ENCODE measurements around the gene HAGHL. TPM values are rescaled to one million over a fixed set of nuclear protein-coding genes. Genes with fewer than 3 reads are reported as not detected.

The HAGHL gene
- total and polyA plus RNA-seq, 2 of the 8 experiments (the other 6 are each of a cell fraction or from before 2014, with no cell fraction given) = 26.6 to 26.9 TPM

- peaks cover 2 to 4% of the 10 kb centered on the region in 2 experiments for H4K20me1 ChIP-seq (replicated peaks in 1 of 2; ENCODE audit: control insufficient read depth in 1 of 2, insufficient read depth in 2 of 2, low read length in 2 of 2)
- H3K4me1 ChIP-seq (replicated peaks in 1 of 4; ENCODE audit: control insufficient read depth in 3 of 4, insufficient read depth in 4 of 4, low read length in 3 of 4) = peaks cover 0 to 23% (median 14%) of the 10 kb centered on the region in 4 experiments; a peak in 5 of 7 replicates
- H2AFZ ChIP-seq (ENCODE audit: low read length) = no peak overlapping the region
- CTCF ChIA-PET (ENCODE audit: partially characterized antibody) = interaction anchor here (0.8 to 33.4 kb wide), 7 partner anchors 11 to 168 kb away, joined by 3 to 977 read pairs (median 5); partner anchors contain the start of genes ANTKMT, CCDC78, CHTF18 and CIAO3
- H3K27me3 ChIP-seq (replicated peaks in 1 of 4; ENCODE audit: control insufficient read depth in 3 of 4, extremely low read depth in 1 of 4, insufficient read depth in 3 of 4, low read length in 3 of 4) = peaks cover 1 to 56% (median 29%) of the 10 kb centered on the region in 4 experiments
- FAIRE-seq (no peak), DNase-seq (ENCODE audit: low read depth in 1 of 2, low spot score in 2 of 2) (no peak)
- no peak overlapping the region for H3K18ac ChIP-seq (ENCODE audit: extremely low read depth, low read length)
- TF ChIP-seq CBX5 (IDR thresholded peaks at IDR 0.05; ENCODE audit: low read depth, low read length) (no peak), RNF2 (IDR thresholded peaks at IDR 0.05; ENCODE audit: borderline replicate concordance, low read depth, low read length, missing control alignments, poor library complexity, severe bottlenecking) (no peak), TEAD4 (IDR thresholded peaks at IDR 0.05; ENCODE audit: low read depth, low read length) (no peak), MAFK (IDR thresholded peaks at IDR 0.05; ENCODE audit: low read depth, low read length) (no peak), GTF2F1 (IDR thresholded peaks at IDR 0.05; ENCODE audit: borderline replicate concordance, low read depth, low read length) (no peak), TBP (IDR thresholded peaks at IDR 0.05; ENCODE audit: low read depth, low read length) (no peak), RAD21 (IDR thresholded peaks at IDR 0.05 in 1 of 2, conservative IDR thresholded peaks at IDR 0.05 in 1 of 2; ENCODE audit: low read depth in 2 of 2, low read length in 2 of 2) (no peak), RFX5 (IDR thresholded peaks at IDR 0.05; ENCODE audit: borderline replicate concordance, low read depth, low read length) (no peak), SP1 (IDR thresholded peaks at IDR 0.05; ENCODE audit: low read depth, low read length) (no peak), CREB1 (IDR thresholded peaks at IDR 0.05) (no peak)
- no peak overlapping the region for H3K4me3 ChIP-seq (ENCODE audit: extremely low read depth in 1 of 4, insufficient read depth in 2 of 4, low read depth in 3 of 4, low read length in 4 of 4)
- H2BK120ac ChIP-seq (replicated peaks; ENCODE audit: low read depth, low read length) = no peak overlapping the region
- H4K8ac ChIP-seq (ENCODE audit: extremely low read depth, insufficient read depth, low read length) = peak overlapping the region; percentile 17; the same call in 1 of the 2 replicates
- H3K27ac ChIP-seq (ENCODE audit: low read depth, low read length) = no peak overlapping the region
- H2BK20ac ChIP-seq (ENCODE audit: low read length) = no peak overlapping the region
- H3K9ac ChIP-seq (replicated peaks in 1 of 4; ENCODE audit: extremely low read depth in 1 of 4, low read depth in 3 of 4, low read length in 3 of 4) = no peak overlapping the region
- no peak overlapping the region for H4K5ac ChIP-seq (ENCODE audit: insufficient read length, low read depth, low read length)
- H3K23me2 ChIP-seq (ENCODE audit: low read depth, low read length) = peaks cover 11% of the 10 kb centered on the region; the same call in 1 of the 2 replicates
- 88% methylated on average over 11 of the region's 11 CpGs; no CpG with 5 or more reads in 1 of the 2 experiments for WGBS, 2 experiments (ENCODE audit: extremely low coverage in 1 of 2, insufficient coverage in 1 of 2, insufficient read length in 1 of 2, insufficient replicate concordance in 2 of 2, low coverage in 1 of 2, low lambda C conversion rate in 2 of 2, missing lambda C conversion rate in 1 of 2)
- peak overlapping the region; percentile 75; the same call in 1 of the 2 replicates for H2AK5ac ChIP-seq (ENCODE audit: low read depth, low read length)
- no peak overlapping the region for H3K14ac ChIP-seq (ENCODE audit: insufficient read length)
- no peak overlapping the region for H3K23ac ChIP-seq (ENCODE audit: insufficient read length)
- H4K91ac ChIP-seq (replicated peaks; ENCODE audit: insufficient read length, low read length) = no peak overlapping the region
- 0 out of 4 replicates have a peak overlapping the region, but pooled peaks of 1 of the 2 experiments have one; percentile 53 for H3K4me2 ChIP-seq (ENCODE audit: insufficient read depth in 1 of 2, low read depth in 2 of 2, low read length in 2 of 2)
- no peak overlapping the region for H2BK12ac ChIP-seq (ENCODE audit: low read depth, low read length)
- no peaks in the 10 kb centered on the region for H3K79me2 ChIP-seq (ENCODE audit: control insufficient read depth in 1 of 2, insufficient read depth in 2 of 2, low read length in 2 of 2)
- H2BK15ac ChIP-seq (ENCODE audit: low read length) = no peak overlapping the region
- no peak overlapping the region for H3K4ac ChIP-seq (replicated peaks; ENCODE audit: insufficient read length, low read depth, low read length)
- POLR2A ChIA-PET (ENCODE audit: partially characterized antibody) = interaction anchor here (0.8 to 20.9 kb wide), 5 partner anchors 13 to 69 kb away, joined by 3 to 353 read pairs (median 4); partner anchors contain the start of genes ANTKMT, CCDC78, HAGHL and JMJD8
- no peaks in the 10 kb centered on the region for H3K79me1 ChIP-seq (ENCODE audit: low read depth, low read length)
- no peak overlapping the region for H2BK5ac ChIP-seq (ENCODE audit: low read depth, low read length)
- no peaks in the 10 kb centered on the region for H3K36me3 ChIP-seq (ENCODE audit: control insufficient read depth in 2 of 4, insufficient read depth in 4 of 4, low read length in 3 of 4)
- H3K56ac ChIP-seq (replicated peaks; ENCODE audit: insufficient read length, low read depth, low read length) = no peak overlapping the region
- no peaks in the 10 kb centered on the region for H3K9me3 ChIP-seq (ENCODE audit: insufficient read depth in 2 of 2, low read depth in 1 of 2, low read length in 1 of 2)
Observed at GRCh38 chr16:714079-714478, 12.8 kb upstream of the HAGHL start.

All from H1 (cell line).